Gastroesophageal sphincter (tissue), 3 donors: ENCODE results near the gene ACVR2B.

Experiments
- CTCF ChIP-seq, 4 experiments: fragments of 200-600 bp in 2 of 4; fragments of 450-650 bp in 2 of 4; sonication (generic) in 1 of 4; IDR thresholded peaks; one replicate each; pipeline ENCODE4 v1.5.1; 2017 to 2019; ENCODE audit warnings: antibody characterized with exemption in 4 of 4, mild to moderate bottlenecking in 2 of 4, moderate library complexity in 2 of 4
- POLR2A ChIP-seq, 2 donors: fragments of 450-650 bp; IDR thresholded peaks; one replicate each; pipeline ENCODE4 v1.6.1; 2017; ENCODE audit warnings: antibody characterized with exemption in 2 of 2, mild to moderate bottlenecking in 2 of 2, moderate library complexity in 1 of 2
- POLR2AphosphoS5 ChIP-seq: sonication (generic); formaldehyde crosslinking; IDR thresholded peaks from one replicate; pipeline ENCODE4 v1.6.1; 2017; ENCODE audit warnings: antibody characterized with exemption

- TF ChIP-seq POLR2AphosphoS5 (no peak), CTCF (IDR thresholded peaks at IDR 0.05) (no peak), POLR2A (IDR thresholded peaks at IDR 0.05) (no peak)
Observed at GRCh38 chr3:38507120-38507519, 53.4 kb downstream of the ACVR2B start.
